ENCODE results near the gene RPS2.

DNA sequence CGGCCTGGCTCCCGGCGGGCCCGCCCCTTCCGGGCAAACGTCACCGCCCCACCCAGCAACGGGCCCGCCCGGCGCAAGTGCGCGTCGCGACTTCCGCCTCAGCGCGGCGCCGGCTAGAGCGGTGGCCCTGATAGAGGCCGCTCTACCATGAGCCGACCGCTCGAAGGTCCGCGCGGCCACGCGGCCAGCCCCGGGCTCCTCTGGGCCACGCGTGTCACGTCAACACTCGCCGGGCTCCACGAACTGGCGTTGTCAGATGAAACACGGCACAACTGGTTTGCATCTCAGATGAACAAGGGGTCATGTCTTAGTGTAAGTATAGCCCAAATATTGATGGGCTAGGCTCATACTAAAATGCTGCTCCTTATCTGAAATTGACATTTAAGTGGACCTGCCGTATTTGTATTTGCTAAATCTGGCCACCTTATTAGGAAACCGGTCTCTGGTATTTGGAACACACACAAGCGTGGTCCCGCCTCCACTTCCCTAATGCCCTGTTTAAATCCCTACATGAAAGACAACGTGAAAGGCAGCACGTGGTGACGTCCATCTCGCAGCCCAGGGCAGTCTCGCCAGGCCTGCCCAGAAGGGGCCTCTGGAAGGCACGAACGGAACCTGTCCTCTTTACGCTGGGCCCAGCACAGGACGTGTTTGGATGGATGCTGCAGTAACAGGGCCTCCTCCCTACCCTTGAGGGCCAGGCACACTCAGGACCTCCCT is 45.3 kb upstream of the RPS2 start, which contains the start of gene ZNF598:
- TF ChIP-seq YY1 (IDR thresholded peaks at IDR 0.05; ENCODE audit: insufficient read depth, insufficient read length) (no peak), ZNF274 (IDR thresholded peaks at IDR 0.05; ENCODE audit: low read depth, low read length) (no peak), SUZ12 (IDR thresholded peaks at IDR 0.05; ENCODE audit: extremely low read depth, insufficient read depth, insufficient read length) (no peak)
